ENCODE results near the gene AOPEP. TPM values are rescaled to one million over a fixed set of nuclear protein-coding genes. Genes with fewer than 3 reads are reported as not detected.

The AOPEP gene
- total RNA-seq, 5 donors from 2014 or later (not counting 1 experiment from before 2014, with no cell fraction given) = 10.4 to 14.8 (median 11.3) TPM

DNA sequence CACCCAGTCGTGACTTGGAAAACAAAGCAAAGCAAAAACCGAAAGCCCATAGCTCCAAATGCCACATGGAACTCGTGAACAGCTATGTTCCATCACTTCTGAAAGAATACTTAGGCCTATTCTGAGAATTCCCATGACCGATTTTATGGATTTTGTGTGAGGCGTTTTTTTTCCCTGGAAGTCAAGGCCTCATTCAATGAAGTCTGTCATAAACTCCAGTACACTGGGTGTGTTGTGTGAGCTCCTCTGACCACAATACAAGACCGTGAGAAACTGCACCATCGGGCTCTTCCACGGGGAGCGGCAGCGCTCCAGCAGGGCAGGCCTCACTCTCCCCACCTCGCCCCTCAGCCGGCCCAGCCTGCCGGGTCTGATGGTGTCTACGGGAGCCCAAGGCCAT is 381.5 kb downstream of the AOPEP start:
- Mint-ChIP-seq H3K36me3 (peaks cover 13% of the 10 kb centered on the region), H3K27ac (no peak overlapping the region), H3K4me1 (no peaks in the 10 kb centered on the region), H3K4me3 (no peak overlapping the region), H3K27me3 (no peaks in the 10 kb centered on the region), H3K9me3 (no peaks in the 10 kb centered on the region)
- peaks cover 7 to 18% of the 10 kb centered on the region in 2 donors for H3K36me3 ChIP-seq (ENCODE audit: control insufficient read depth in 2 of 2, extremely low read depth in 1 of 2, insufficient read depth in 1 of 2, low read length in 1 of 2)
- H3K27ac ChIP-seq (ENCODE audit: low read length) = no peak overlapping the region
- CTCF ChIA-PET = no interaction called here
- no peak for ATAC-seq (replicated peaks in 1 of 4)
- WGBS (ENCODE audit: insufficient coverage) = 99% methylated on average over 11 of the region's 14 CpGs
- H3K4me3 ChIP-seq (ENCODE audit: control insufficient read depth in 1 of 2, extremely low read depth in 1 of 2, low read length in 1 of 2) = no peak overlapping the region
- H3K27me3 ChIP-seq (replicated peaks in 1 of 2; ENCODE audit: control insufficient read depth in 2 of 2, extremely low read depth in 1 of 2, insufficient read depth in 2 of 2, low read length in 1 of 2) = no peaks in the 10 kb centered on the region
- POLR2A ChIA-PET = no interaction called here
- no peaks in the 10 kb centered on the region for H3K9me3 ChIP-seq
- no peak for DNase-seq
- no peaks in the 10 kb centered on the region for H3K4me1 ChIP-seq (ENCODE audit: control insufficient read depth in 1 of 2, extremely low read depth in 1 of 2, insufficient read depth in 2 of 2, low read length in 2 of 2)

DNA sequence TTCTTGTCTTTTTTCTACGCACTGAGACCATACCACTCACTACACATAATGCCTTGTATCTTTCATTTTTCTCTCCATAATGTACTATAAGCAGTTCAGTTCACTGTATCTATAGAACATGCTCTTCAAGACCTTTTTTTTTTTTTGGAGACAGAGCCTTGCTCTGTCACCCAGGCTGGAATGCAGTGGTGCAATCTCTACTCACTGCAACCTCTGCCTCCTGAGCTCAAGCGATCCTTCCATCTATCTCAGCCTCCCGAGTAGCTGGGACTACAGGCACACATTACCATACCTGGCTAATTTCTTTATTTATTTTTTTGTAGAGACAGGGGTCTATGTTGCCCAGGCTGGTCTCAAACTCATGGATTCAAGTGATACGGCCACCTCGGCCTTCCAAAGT is 382.3 kb downstream of the AOPEP start:
- Histone ChIP-seq H3K27ac (ENCODE audit: low read length) (no peak overlapping the region), H3K27me3 (replicated peaks in 1 of 2; ENCODE audit: control insufficient read depth in 2 of 2, extremely low read depth in 1 of 2, insufficient read depth in 2 of 2, low read length in 1 of 2) (no peaks in the 10 kb centered on the region), H3K4me3 (ENCODE audit: control insufficient read depth in 1 of 2, extremely low read depth in 1 of 2, low read length in 1 of 2) (no peak overlapping the region), H3K9me3 (no peaks in the 10 kb centered on the region), H3K4me1 (ENCODE audit: control insufficient read depth in 1 of 2, extremely low read depth in 1 of 2, insufficient read depth in 2 of 2, low read length in 2 of 2) (no peaks in the 10 kb centered on the region), H3K36me3 (ENCODE audit: control insufficient read depth in 2 of 2, extremely low read depth in 1 of 2, insufficient read depth in 1 of 2, low read length in 1 of 2) (peaks cover 7 to 18% of the 10 kb centered on the region in 2 donors)
- no peaks in the 10 kb centered on the region for H3K27me3 Mint-ChIP-seq
- no peak overlapping the region for H3K4me3 Mint-ChIP-seq
- no peaks in the 10 kb centered on the region for H3K4me1 Mint-ChIP-seq
- no peaks in the 10 kb centered on the region for H3K9me3 Mint-ChIP-seq
- ATAC-seq (replicated peaks in 1 of 4) (no peak), DNase-seq (no peak)
- POLR2A ChIA-PET = no interaction called here
- H3K27ac Mint-ChIP-seq = no peak overlapping the region
- 100% methylated on average over 1 of the region's 5 CpGs for WGBS (ENCODE audit: insufficient coverage)
- peaks cover 16% of the 10 kb centered on the region for H3K36me3 Mint-ChIP-seq
- CTCF ChIA-PET = no interaction called here

DNA sequence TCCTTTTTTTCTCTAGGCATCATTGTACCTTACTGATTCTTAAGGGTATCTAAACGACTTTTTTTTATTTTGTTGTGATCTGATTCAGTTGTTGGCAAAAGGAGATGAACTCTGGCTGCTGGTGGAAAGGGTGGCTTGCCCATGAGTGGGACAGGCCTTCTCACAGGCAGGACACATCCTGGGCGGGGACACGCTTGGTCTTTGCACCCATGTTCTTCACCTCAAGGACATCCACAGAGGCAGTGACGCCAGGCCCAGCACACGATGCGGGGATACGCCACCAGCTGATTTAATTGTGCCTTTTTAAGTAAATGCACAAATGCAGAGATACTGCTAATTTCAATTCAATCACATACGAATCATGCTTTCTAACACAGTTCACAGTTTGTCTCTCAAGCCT is 383.0 kb downstream of the AOPEP start:
- Mint-ChIP-seq H3K27me3 (no peaks in the 10 kb centered on the region), H3K36me3 (peaks cover 16% of the 10 kb centered on the region), H3K27ac (no peak overlapping the region), H3K4me1 (no peaks in the 10 kb centered on the region), H3K4me3 (no peak overlapping the region), H3K9me3 (no peaks in the 10 kb centered on the region)
- Histone ChIP-seq H3K27me3 (replicated peaks in 1 of 2; ENCODE audit: control insufficient read depth in 2 of 2, extremely low read depth in 1 of 2, insufficient read depth in 2 of 2, low read length in 1 of 2) (no peaks in the 10 kb centered on the region), H3K36me3 (ENCODE audit: control insufficient read depth in 2 of 2, extremely low read depth in 1 of 2, insufficient read depth in 1 of 2, low read length in 1 of 2) (peaks cover 7 to 18% of the 10 kb centered on the region in 2 donors), H3K4me1 (ENCODE audit: control insufficient read depth in 1 of 2, extremely low read depth in 1 of 2, insufficient read depth in 2 of 2, low read length in 2 of 2) (no peaks in the 10 kb centered on the region), H3K27ac (ENCODE audit: low read length) (no peak overlapping the region), H3K4me3 (ENCODE audit: control insufficient read depth in 1 of 2, extremely low read depth in 1 of 2, low read length in 1 of 2) (no peak overlapping the region), H3K9me3 (no peaks in the 10 kb centered on the region)
- DNase-seq (no peak), ATAC-seq (replicated peaks in 1 of 4) (no peak)
- ChIA-PET POLR2A (interaction anchor here in 1 of 2 donors (0.7 kb wide), 1 partner anchor 58 kb away, joined by 3 read pairs; no protein-coding TSS in a partner anchor), CTCF (no interaction called here)
- 95% methylated on average over 5 of the region's 8 CpGs for WGBS (ENCODE audit: insufficient coverage)

DNA sequence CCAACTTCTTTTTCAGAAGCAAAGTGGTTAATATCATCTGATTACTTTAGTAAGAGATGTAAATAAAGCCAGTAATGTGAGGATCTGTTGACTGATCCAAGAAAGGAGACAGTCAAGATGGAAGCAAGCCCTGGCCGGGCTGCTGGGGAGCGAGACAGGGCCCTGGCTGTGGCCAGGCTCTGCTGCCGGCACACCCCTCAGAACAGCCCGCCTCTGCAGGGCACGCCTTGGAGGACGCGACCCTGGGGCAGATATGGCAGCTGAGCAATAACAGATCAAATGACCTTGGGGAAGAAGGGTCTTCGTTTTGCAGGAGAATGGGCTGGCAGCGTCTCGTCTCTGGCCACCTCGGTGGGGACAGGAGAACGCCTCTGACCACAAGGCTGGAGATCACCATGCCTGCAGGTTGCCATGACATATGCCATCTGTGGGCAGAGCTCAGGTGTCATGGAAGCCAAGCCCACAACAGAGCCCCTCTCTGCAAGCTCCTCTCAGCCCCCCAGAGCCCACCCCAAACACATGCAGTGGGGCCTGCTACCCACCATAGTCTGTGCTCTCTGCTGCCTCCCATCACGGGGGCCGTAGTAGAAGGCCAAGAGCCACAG is 384.5 kb downstream of the AOPEP start:
- no peaks in the 10 kb centered on the region for H3K27me3 Mint-ChIP-seq
- Histone ChIP-seq H3K9me3 (no peaks in the 10 kb centered on the region), H3K27ac (ENCODE audit: low read length) (no peak overlapping the region), H3K36me3 (ENCODE audit: control insufficient read depth in 2 of 2, extremely low read depth in 1 of 2, insufficient read depth in 1 of 2, low read length in 1 of 2) (peaks cover 7 to 18% of the 10 kb centered on the region in 2 donors), H3K27me3 (replicated peaks in 1 of 2; ENCODE audit: control insufficient read depth in 2 of 2, extremely low read depth in 1 of 2, insufficient read depth in 2 of 2, low read length in 1 of 2) (no peaks in the 10 kb centered on the region), H3K4me1 (ENCODE audit: control insufficient read depth in 1 of 2, extremely low read depth in 1 of 2, insufficient read depth in 2 of 2, low read length in 2 of 2) (no peaks in the 10 kb centered on the region), H3K4me3 (ENCODE audit: control insufficient read depth in 1 of 2, extremely low read depth in 1 of 2, low read length in 1 of 2) (no peak overlapping the region)
- ChIA-PET POLR2A (no interaction called here), CTCF (no interaction called here)
- no peak overlapping the region for H3K4me3 Mint-ChIP-seq
- peaks cover 10% of the 10 kb centered on the region for H3K36me3 Mint-ChIP-seq
- ATAC-seq (replicated peaks in 1 of 4) = no peak
- no peaks in the 10 kb centered on the region for H3K9me3 Mint-ChIP-seq
- H3K27ac Mint-ChIP-seq = no peak overlapping the region
- no peak for DNase-seq
- WGBS (ENCODE audit: insufficient coverage) = 90% methylated on average over 14 of the region's 14 CpGs
- no peaks in the 10 kb centered on the region for H3K4me1 Mint-ChIP-seq

DNA sequence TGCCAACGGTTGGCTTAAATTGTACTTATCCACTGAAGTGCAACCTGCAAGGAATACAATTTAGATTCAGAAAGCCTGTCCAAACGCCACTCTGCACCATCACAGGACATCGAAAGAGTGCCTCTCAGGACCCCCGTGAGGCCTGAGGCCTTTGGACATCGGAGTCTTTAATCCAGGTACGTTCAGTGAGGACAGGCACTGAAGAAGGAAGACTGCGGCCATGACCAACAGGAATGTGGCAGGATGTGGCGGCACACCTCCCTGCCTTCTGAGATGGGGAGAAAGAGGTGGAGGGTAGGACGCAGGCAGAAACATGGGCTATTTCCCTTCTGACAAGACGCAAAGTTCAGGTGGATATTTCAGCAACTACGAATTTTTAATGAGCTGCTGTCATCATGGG is 385.2 kb downstream of the AOPEP start:
- H3K36me3 ChIP-seq (ENCODE audit: control insufficient read depth in 2 of 2, extremely low read depth in 1 of 2, insufficient read depth in 1 of 2, low read length in 1 of 2) = peaks cover 4 to 15% of the 10 kb centered on the region in 2 donors
- no peak for DNase-seq
- ChIA-PET CTCF (interaction anchor here in 1 of 2 donors (0.6 kb wide), 1 partner anchor 10 kb away, joined by 3 read pairs; no protein-coding TSS in a partner anchor), POLR2A (no interaction called here)
- no peaks in the 10 kb centered on the region for H3K4me1 Mint-ChIP-seq
- no peaks in the 10 kb centered on the region for H3K4me1 ChIP-seq (ENCODE audit: control insufficient read depth in 1 of 2, extremely low read depth in 1 of 2, insufficient read depth in 2 of 2, low read length in 2 of 2)
- H3K4me3 Mint-ChIP-seq = no peak overlapping the region
- no peaks in the 10 kb centered on the region for H3K9me3 Mint-ChIP-seq
- no peak overlapping the region for H3K4me3 ChIP-seq (ENCODE audit: control insufficient read depth in 1 of 2, extremely low read depth in 1 of 2, low read length in 1 of 2)
- no peak for ATAC-seq (replicated peaks in 1 of 4)
- no peaks in the 10 kb centered on the region for H3K9me3 ChIP-seq
- WGBS (ENCODE audit: insufficient coverage) = 96% methylated on average over 10 of the region's 11 CpGs
- peaks cover 6% of the 10 kb centered on the region for H3K36me3 Mint-ChIP-seq
- no peak overlapping the region for H3K27ac ChIP-seq (ENCODE audit: low read length)
- H3K27me3 ChIP-seq (replicated peaks in 1 of 2; ENCODE audit: control insufficient read depth in 2 of 2, extremely low read depth in 1 of 2, insufficient read depth in 2 of 2, low read length in 1 of 2) = no peaks in the 10 kb centered on the region
- H3K27me3 Mint-ChIP-seq = no peaks in the 10 kb centered on the region
- no peak overlapping the region for H3K27ac Mint-ChIP-seq

DNA sequence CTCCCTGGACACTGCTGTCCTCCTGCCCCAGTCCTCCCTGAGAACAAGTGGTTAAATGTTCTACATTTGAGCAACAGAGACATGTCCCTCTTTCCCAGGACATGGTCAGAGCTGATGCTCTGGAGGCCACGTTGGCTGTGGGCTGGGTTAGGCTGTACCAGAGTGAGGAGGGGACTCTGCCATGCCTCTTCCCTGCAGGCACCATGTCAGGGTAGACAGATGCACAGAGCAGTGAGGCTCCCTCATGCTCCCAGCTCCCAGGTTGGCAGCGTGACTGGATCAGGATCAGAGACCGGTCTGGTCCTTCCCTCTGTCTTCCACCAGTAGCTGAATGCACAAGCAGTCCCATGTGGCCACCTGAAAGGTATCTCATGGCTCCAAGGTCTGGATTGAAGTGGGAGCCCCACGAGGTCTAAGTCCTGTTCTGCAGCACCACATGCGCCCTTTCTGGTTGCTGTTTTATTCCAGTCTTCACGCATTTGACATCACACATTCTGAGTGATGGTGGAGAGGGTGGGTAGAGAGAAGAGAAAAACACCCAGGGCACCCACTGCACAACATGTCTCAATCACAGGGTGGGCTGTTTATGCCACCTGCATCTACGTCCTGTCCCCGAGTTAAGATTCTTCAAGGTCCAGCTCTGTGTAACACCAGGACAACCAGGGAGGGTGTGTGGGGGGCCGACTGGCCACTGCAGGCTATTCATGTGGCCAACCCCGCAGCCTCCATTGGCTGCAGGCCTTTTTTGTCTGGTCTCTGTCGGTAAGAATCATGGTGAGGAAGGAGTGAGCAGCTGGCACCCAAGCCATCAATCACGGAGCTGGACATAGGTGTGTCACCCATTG is 386.2 kb downstream of the AOPEP start:
- WGBS (ENCODE audit: insufficient coverage) = 93% methylated on average over 9 of the region's 12 CpGs
- H3K4me1 ChIP-seq (ENCODE audit: control insufficient read depth in 1 of 2, extremely low read depth in 1 of 2, insufficient read depth in 2 of 2, low read length in 2 of 2) = no peaks in the 10 kb centered on the region
- ATAC-seq (replicated peaks in 1 of 4) = no peak
- POLR2A ChIA-PET = no interaction called here
- DNase-seq = no peak
- no peak overlapping the region for H3K27ac ChIP-seq (ENCODE audit: low read length)
- Mint-ChIP-seq H3K9me3 (no peaks in the 10 kb centered on the region), H3K4me1 (no peaks in the 10 kb centered on the region), H3K27ac (no peak overlapping the region), H3K4me3 (no peak overlapping the region), H3K27me3 (no peaks in the 10 kb centered on the region), H3K36me3 (peaks cover 6% of the 10 kb centered on the region)
- no peak overlapping the region for H3K4me3 ChIP-seq (ENCODE audit: control insufficient read depth in 1 of 2, extremely low read depth in 1 of 2, low read length in 1 of 2)
- H3K9me3 ChIP-seq = no peaks in the 10 kb centered on the region
- H3K36me3 ChIP-seq (ENCODE audit: control insufficient read depth in 2 of 2, extremely low read depth in 1 of 2, insufficient read depth in 1 of 2, low read length in 1 of 2) = peaks cover 3 to 11% of the 10 kb centered on the region in 2 donors
- CTCF ChIA-PET = no interaction called here
- H3K27me3 ChIP-seq (replicated peaks in 1 of 2; ENCODE audit: control insufficient read depth in 2 of 2, extremely low read depth in 1 of 2, insufficient read depth in 2 of 2, low read length in 1 of 2) = no peaks in the 10 kb centered on the region

Data from T-cell (primary cell).